Activated T-helper 9 cell treated with anti-CD3 and anti-CD28 coated beads, Interleukin-2, amount 50 U/mL, for 16 hours (primary cell): ENCODE measurements around the gene PDHB.

Source experiments
- DNase-seq: peaks from one replicate; pipeline ENCODE4 v3.0.0-alpha.2; 2020; ENCODE audit warnings: low read depth

The PDHB gene

DNA sequence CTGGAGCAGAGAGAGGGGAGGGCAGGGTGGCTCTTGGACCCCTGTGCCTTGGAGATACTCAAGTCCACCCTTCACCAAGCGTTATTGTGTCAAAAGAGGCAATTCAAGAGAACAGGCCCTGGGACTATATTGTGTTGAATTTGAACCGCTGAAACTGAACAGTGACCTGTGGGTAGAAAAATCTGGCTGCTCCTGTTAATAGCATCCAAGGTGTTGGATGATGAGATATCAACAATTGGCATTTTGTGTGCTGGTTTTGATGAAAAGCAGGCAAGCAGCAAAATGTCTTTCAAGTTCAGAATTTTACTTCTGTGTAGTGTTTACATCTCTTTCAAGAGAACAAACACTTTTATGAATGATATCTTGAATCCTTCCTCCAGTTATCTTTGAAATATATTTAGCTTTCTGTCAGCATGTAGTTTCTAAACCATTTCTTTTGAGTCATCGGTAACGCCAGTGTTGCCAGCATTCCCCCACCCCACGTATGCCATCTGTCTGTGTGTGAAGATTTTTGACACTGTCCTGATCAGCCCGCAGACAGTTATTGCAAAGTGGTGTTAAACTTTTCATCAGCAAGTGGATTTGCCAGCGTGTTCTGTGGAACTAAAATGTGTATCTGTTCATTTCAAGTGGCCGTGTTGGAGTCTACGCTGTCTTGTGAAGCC is 34.8 kb downstream of the PDHB start:
- no peak for DNase-seq

DNA sequence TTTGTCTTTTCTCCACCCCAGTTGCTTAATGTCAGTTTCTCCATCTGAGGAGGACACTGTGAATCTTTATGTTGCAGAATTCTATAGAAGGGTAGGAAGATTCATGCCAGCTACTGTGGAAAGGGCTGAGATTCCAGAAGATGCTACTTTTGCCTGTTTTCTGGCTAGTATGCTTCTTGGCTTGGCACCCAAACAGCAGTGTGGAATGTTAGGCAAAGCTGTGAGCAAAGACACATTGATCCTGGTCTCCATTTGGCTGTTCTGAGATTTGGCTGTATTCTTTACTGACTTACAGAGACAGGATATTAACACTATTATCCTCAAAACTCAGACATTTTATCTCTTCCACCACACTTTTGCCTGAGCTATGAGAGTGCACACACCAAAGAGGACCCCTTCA is 39.3 kb downstream of the PDHB start:
- DNase-seq: no peak

DNA sequence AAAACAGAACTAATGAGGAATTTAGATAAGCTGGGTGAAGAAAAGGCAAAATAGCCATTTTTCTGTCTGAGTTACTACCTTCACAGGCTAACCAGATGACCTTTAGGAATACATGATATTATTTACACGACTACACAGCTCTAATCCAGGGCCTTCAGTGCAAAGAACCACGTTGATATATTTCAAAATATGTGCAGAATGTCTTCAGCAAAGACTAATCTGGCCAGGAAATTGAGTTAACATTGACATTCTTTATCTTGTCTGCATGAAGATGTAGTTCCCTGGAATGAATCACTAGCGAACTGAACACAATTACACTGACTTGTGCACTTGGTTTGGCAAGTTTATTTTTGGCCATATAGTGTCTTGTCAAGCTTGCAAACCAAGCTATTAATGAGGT is 41.5 kb downstream of the PDHB start:
- DNase-seq: no peak

GRCh38 chr3:58391156-58391865 is 42.3 kb downstream of the PDHB start:
- no peak for DNase-seq

DNA sequence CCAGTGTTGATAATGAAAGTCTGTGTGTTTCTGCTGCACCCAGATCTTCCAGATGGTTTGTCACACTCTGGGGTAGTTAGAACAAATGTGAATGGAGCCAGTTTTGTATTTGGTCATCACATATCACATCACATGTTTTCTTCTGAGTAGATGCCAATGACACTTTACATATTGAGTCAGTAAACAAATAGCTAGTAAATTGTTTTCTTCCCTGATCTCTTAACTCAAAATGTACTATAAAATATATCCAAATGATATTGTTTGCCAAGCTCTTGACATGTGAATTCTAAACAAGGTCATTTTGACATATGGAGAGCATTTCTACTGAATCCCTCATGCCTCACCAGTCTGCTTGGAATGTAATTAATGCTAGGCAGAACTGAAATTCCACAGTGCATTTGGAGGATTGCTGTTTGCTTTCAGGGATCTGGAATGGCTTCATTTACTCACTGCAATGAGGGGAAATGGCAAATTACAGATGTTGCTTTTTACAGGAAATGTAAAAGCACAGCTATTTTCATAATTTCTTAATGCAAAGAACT is 45.0 kb downstream of the PDHB start:
- DNase-seq: no peak

GRCh38 chr3:58387650-58388546 is 45.7 kb downstream of the PDHB start:
- no peak for DNase-seq

GRCh38 chr3:58386626-58387365 is 46.8 kb downstream of the PDHB start:
- DNase-seq: no peak

GRCh38 chr3:58384381-58385090 is 49.1 kb downstream of the PDHB start:
- DNase-seq: no peak

DNA sequence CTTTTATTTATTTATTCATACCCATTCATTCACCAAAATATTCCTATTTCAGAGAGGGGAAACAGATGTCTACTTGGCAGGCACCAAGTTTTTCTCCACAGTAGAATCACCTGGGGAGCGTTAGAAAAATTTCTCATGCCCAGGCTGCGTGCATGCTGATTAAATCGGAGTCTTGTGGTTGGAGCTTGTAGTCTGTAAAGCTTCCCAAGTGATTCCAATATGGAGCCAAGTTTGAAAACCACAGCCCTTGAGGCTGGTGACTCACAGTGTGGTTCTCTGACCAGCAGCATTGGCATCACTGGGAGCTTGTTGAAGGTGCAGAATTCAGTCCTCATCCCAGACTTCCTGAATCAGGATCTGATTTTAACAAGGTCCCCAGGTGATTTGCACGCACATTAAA is 49.7 kb downstream of the PDHB start:
- no peak for DNase-seq

DNA sequence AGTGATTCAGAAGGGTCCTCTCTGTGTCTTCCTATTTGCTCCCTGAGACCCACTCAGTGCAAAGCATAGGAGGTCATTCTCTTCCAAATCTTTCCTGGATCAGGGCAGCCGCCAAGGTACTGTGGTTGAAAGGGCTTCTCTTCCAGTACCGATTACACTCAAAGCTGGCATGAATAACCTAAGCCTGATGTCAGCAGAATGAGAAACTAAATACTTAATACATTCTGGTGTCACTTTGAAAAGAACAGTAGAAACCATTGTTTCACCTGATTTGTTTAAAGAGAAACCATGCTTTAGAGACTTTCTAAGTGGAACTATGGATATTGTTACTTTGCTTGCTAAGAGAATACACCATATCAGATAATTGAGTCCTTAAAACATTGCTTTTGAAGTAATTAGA is 50.2 kb downstream of the PDHB start:
- DNase-seq: no peak

- DNase-seq: no peak
Observed at GRCh38 chr3:58379351-58380073, 54.1 kb downstream of the PDHB start.

- no peak for DNase-seq
Observed at GRCh38 chr3:58377750-58378149, 55.9 kb downstream of the PDHB start.
